K562 (cell line): ENCODE measurements around the gene KLK6. TPM values are rescaled to one million over a fixed set of nuclear protein-coding genes. Genes with fewer than 3 reads are reported as not detected.

Source experiments
- SMAD1 ChIP-seq: fragments of 150-350 bp; IDR thresholded peaks from 2 replicates; pipeline ENCODE4 v1.6.1; 2014; ENCODE audit warnings: low read length, low read depth; ENCODE audit not compliant: partially characterized antibody
- TEAD2 ChIP-seq: fragments of 450-650 bp; IDR thresholded peaks from 2 replicates; pipeline ENCODE4 v1.6.1; 2016; ENCODE audit warnings: missing genetic modification characterization, control low read depth, missing compliant biosample characterization
- XRCC4 ChIP-seq: IDR thresholded peaks from one replicate; pipeline ENCODE4 v1.6.1; 2011; ENCODE audit not compliant: insufficient read depth, insufficient read length; ENCODE audit errors: extremely low read depth
- ZBTB40 ChIP-seq, 2 experiments: fragments of 450-650 bp in 1 of 2; sonication (generic) in 1 of 2; formaldehyde crosslinking in 1 of 2; IDR thresholded peaks; 2 replicates each; pipeline versions ENCODE4 v1.7.1 to v1.9.0; 2016 to 2022; ENCODE audit warnings: inconsistent platforms in 1 of 2, mild to moderate bottlenecking in 1 of 2, missing genetic modification reagents in 1 of 2
- ZNF551 ChIP-seq: fragments of 250-450 bp; sonication (Bioruptor Pico); IDR thresholded peaks from 2 replicates; pipeline ENCODE4 v1.5.0; 2021; ENCODE audit warnings: mild to moderate bottlenecking, moderate library complexity
- polyA plus RNA-seq, 8 experiments: library from polyadenylated mRNA; depleted of rRNA in 4 of 8; stranded (reverse) in 5 of 8; unstranded in 3 of 8; fragments of >200 nt; fragmentation: Nextera tagmentation in 2 of 8; fragmentation: Illumina TruSeq in 1 of 8; extraction: Ambion mirVana in 2 of 8; extraction: Trizol in 1 of 8; gene quantifications; 2 replicates each; pipeline versions ENCODE4 v1.2.1 to v1.2.3, GENCODE V29; 2011 to 2014; ENCODE audit warnings: inconsistent platforms in 1 of 8, missing spikeins in 1 of 8
- total RNA-seq, 7 experiments: library from RNA; depleted of rRNA in 6 of 7; stranded (reverse); fragments of >200 nt in 6 of 7; fragmentation: Illumina TruSeq in 2 of 7; extraction: Trizol in 2 of 7; gene quantifications; 2 replicates each; pipeline versions ENCODE4 v1.2.1 to v1.2.3, GENCODE V29; 2011 to 2021; ENCODE audit warnings: low replicate concordance in 1 of 7
- TF ChIP-seq, protein P1 (sequence below): fragments of 250-450 bp; sonication (Bioruptor Pico); IDR thresholded peaks from 2 replicates; pipeline ENCODE4 v1.8.0; 2022; ENCODE audit warnings: inconsistent platforms

Gene KLK6
- total and polyA plus RNA-seq, 9 of the 15 experiments (the other 6 are each of a cell fraction or from before 2014, with no cell fraction given) = not detected

DNA sequence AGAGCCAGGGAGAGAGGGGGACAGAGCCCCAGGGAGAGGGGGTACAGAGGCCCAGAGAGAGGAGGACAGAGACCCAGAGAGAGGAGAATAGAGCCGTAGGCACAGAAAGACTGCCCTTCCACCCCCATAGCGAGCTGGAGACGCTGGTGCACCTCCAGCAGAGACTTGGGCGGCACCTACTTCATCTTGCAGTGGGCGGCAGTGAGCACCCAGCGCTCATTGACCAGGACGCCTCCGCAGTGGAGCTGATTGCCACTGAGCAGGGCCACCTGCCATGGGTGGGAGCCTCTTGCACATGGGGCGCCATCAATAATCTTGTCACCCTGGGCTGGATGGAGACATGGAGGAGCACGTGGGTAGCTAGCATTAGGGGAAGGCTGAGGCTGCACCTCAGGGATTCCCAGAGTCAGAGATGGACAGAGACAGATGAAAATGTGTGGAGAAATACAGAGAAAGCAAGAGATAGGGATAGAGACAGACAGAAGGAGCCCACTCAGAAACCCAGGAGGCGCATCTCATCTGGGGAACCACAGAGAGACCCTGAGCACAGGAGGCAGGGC is 12.3 kb upstream of the KLK6 start (continued):
- TF ChIP-seq ZBTB40 (IDR thresholded peaks at IDR 0.05) (no peak), ZBTB40 (CRISPR knock-in tag; IDR thresholded peaks at IDR 0.05) (no peak), TEAD2 (no peak), SMAD1 (no peak), ZNF551 (CRISPR knock-in tag) (no peak), XRCC4 (no peak)
- TF ChIP-seq, protein P1, sequence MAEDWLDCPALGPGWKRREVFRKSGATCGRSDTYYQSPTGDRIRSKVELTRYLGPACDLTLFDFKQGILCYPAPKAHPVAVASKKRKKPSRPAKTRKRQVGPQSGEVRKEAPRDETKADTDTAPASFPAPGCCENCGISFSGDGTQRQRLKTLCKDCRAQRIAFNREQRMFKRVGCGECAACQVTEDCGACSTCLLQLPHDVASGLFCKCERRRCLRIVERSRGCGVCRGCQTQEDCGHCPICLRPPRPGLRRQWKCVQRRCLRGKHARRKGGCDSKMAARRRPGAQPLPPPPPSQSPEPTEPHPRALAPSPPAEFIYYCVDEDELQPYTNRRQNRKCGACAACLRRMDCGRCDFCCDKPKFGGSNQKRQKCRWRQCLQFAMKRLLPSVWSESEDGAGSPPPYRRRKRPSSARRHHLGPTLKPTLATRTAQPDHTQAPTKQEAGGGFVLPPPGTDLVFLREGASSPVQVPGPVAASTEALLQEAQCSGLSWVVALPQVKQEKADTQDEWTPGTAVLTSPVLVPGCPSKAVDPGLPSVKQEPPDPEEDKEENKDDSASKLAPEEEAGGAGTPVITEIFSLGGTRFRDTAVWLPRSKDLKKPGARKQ = no peak
